Thoracic aorta (tissue), 2 donors: ENCODE results near the gene TEDC1. TPM values are rescaled to one million over a fixed set of nuclear protein-coding genes. Genes with fewer than 3 reads are reported as not detected.
A peak's percentile ranks its signal among the peaks of the same experiment; 100 is the strongest.

Experiments
- ATAC-seq: fragments of 150-250 bp; one replicate; pipeline ENCODE4 v1.8.0; 2017; ENCODE audit warnings: low read depth; ENCODE audit not compliant: insufficient number of reproducible peaks, low FRiP score
- DNase-seq: peaks from one replicate; pipeline ENCODE4 v3.0.0-alpha.2; 2020; ENCODE audit warnings: low spot score
- H3K27ac ChIP-seq, 2 donors: fragments of 200-600 bp; sonication (generic); 1 replicate in 1 of 2; 2 replicates in 1 of 2; pipeline ENCODE4 v1.5.1; 2016; ENCODE audit warnings: mild to moderate bottlenecking in 2 of 2, moderate library complexity in 2 of 2
- H3K27me3 ChIP-seq: fragments of 200-600 bp; sonication (generic); replicated peaks from 2 replicates; pipeline ENCODE4 v1.6.0; 2016; ENCODE audit warnings: mild to moderate bottlenecking; ENCODE audit not compliant: insufficient read depth
- H3K36me3 ChIP-seq: fragments of 200-600 bp; sonication (generic); one replicate; pipeline ENCODE4 v1.5.1; 2016
- H3K4me1 ChIP-seq, 2 donors: fragments of 200-600 bp; sonication (generic); 1 replicate in 1 of 2; 2 replicates in 1 of 2; pipeline versions ENCODE4 v1.5.1 to v1.6.0; 2016; ENCODE audit warnings: low read depth in 2 of 2, mild to moderate bottlenecking in 1 of 2; ENCODE audit not compliant: control insufficient read depth in 1 of 2
- H3K4me3 ChIP-seq: fragments of 200-600 bp; sonication (generic); 2 replicates; pipeline ENCODE4 v1.5.1; 2016; ENCODE audit warnings: mild to moderate bottlenecking
- H3K9me3 ChIP-seq: fragments of 200-600 bp; sonication (generic); 2 replicates; pipeline ENCODE4 v1.5.1; 2016
- total RNA-seq, 2 donors: library from RNA; depleted of rRNA; stranded (reverse); fragments of >200 nt; gene quantifications; one replicate each; pipeline versions ENCODE4 v1.1.0 to v1.2.3, GENCODE V29; 2016
- TF ChIP-seq, protein P1 (sequence below): fragments of 200-600 bp; sonication (generic); IDR thresholded peaks from one replicate; pipeline ENCODE4 v1.5.1; 2019; ENCODE audit warnings: antibody characterized with exemption

Gene TEDC1
- total RNA-seq, 2 donors from 2014 or later, result 7.8 to 42.1 TPM

DNA sequence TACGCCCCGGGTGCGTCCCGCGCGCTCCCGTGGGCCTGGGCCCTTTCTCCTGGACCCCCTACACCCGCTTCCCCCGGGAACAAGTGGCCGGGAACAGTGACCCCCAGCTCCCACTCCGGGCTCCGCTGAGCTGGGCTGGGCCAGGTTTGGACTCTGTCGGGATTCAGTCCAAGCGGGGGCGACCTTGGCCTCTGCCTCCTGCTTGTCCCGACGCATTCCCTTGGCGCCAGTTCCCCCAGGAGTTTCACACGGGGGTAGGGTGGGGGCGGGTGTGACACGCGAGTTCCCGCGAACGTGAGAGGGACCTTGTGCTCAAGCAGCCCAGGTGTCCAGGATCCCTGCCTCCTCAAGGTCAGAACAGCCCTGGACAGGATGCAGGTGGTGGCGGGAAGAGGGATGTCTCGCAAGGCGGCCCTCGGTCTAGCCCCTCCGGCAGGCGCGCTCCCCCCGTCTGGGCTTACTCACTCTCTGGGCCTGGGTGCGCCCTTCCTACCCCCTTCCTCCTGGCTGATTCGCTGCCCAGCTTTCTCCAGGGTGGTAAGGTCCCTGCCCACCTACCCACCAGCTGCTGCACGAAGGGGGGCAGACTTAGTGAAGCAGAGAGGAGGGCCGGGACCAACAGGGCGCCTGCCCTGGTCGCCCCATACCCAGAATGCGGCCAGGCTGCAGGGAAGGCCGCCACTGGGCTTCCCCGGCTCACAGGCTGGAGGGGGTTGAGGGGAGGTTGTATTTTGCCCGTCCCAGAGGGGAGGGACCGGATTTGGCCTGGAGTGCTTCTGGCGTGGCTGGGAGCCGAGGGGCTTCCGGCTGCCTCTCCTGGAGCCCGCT, 15.6 kb upstream of the TEDC1 start:
- H3K27ac ChIP-seq, result peak overlapping the region; percentile 92 to 100
- ATAC-seq (no peak), DNase-seq (no peak)
- H3K27me3 ChIP-seq, result no peaks in the 10 kb centered on the region
- H3K36me3 ChIP-seq, result peaks cover 10% of the 10 kb centered on the region
- no peaks in the 10 kb centered on the region for H3K9me3 ChIP-seq
- TF ChIP-seq, protein P1, sequence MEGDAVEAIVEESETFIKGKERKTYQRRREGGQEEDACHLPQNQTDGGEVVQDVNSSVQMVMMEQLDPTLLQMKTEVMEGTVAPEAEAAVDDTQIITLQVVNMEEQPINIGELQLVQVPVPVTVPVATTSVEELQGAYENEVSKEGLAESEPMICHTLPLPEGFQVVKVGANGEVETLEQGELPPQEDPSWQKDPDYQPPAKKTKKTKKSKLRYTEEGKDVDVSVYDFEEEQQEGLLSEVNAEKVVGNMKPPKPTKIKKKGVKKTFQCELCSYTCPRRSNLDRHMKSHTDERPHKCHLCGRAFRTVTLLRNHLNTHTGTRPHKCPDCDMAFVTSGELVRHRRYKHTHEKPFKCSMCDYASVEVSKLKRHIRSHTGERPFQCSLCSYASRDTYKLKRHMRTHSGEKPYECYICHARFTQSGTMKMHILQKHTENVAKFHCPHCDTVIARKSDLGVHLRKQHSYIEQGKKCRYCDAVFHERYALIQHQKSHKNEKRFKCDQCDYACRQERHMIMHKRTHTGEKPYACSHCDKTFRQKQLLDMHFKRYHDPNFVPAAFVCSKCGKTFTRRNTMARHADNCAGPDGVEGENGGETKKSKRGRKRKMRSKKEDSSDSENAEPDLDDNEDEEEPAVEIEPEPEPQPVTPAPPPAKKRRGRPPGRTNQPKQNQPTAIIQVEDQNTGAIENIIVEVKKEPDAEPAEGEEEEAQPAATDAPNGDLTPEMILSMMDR, result no peak
- H3K4me3 ChIP-seq, result peak overlapping the region; percentile 99
- peaks cover 24 to 51% of the 10 kb centered on the region in 2 donors for H3K4me1 ChIP-seq

DNA sequence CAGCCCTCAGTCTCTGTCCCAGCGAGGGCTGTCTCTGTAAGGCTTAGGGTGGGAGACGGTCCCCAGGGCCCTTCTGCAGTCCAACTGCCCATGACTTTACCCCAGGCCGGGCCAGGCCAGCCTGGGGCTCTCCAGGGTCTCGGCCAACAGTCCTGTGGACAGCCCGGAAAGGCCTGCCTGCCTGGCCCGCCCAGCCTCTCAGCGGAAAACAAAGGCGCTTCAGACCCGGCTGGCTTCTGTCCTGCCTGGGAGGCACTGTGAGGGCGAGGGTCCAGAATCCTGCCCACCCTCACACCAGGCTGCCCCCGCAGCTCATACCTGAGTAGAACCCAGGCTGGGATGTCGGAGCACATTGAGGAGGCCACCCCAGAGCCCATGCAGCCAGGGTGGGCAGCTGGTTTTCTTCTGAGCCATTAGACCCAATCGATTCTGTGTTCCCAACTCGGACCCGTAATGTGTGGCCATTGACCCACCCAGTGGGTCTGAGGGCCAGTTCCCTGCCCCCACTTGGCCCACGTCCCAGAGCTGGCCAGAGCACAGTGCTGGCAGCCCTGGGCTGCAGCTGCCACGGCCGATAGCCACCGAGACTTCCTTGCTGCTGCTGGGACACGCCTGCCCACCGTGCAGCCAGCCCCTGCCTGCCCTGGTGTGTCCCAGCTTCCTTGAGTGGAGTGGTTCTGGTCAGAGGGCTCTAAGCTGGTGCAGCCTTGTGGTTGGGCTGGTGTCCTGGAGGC, 14.8 kb upstream of the TEDC1 start:
- peak overlapping the region; percentile 99 for H3K4me3 ChIP-seq
- peaks cover 6% of the 10 kb centered on the region for H3K36me3 ChIP-seq
- peak overlapping the region; percentile 92 to 100 for H3K27ac ChIP-seq
- H3K27me3 ChIP-seq, result no peaks in the 10 kb centered on the region
- peaks cover 27 to 59% of the 10 kb centered on the region in 2 donors for H3K4me1 ChIP-seq
- TF ChIP-seq, protein P1, result no peak
- no peaks in the 10 kb centered on the region for H3K9me3 ChIP-seq
- no peak for DNase-seq
- ATAC-seq, result no peak

- DNase-seq (no peak), ATAC-seq (no peak)
- peak overlapping the region; percentile 99 for H3K4me3 ChIP-seq
- H3K27me3 ChIP-seq, result no peaks in the 10 kb centered on the region
- TF ChIP-seq, protein P1, result no peak
- H3K36me3 ChIP-seq, result peaks cover 6% of the 10 kb centered on the region
- peak overlapping the region; percentile 92 to 100 for H3K27ac ChIP-seq
- H3K9me3 ChIP-seq, result no peaks in the 10 kb centered on the region
- peaks cover 25 to 61% of the 10 kb centered on the region in 2 donors for H3K4me1 ChIP-seq
Measured at GRCh38 chr14:105476831-105477659, 14.0 kb upstream of the TEDC1 start.

- Histone ChIP-seq H3K9me3 (no peaks in the 10 kb centered on the region), H3K4me3 (peak overlapping the region; percentile 99), H3K36me3 (peaks cover 6% of the 10 kb centered on the region), H3K27me3 (no peaks in the 10 kb centered on the region), H3K27ac (no peak overlapping the region), H3K4me1 (peaks cover 25 to 61% of the 10 kb centered on the region in 2 donors)
- DNase-seq, result no peak
- ATAC-seq, result no peak
- TF ChIP-seq, protein P1, result no peak
Measured at GRCh38 chr14:105477660-105478397, 13.2 kb upstream of the TEDC1 start.
